ENCODE data around the gene SEL1L3.
A peak's percentile ranks its signal among the peaks of the same experiment; 100 is the strongest.

The SEL1L3 gene

DNA sequence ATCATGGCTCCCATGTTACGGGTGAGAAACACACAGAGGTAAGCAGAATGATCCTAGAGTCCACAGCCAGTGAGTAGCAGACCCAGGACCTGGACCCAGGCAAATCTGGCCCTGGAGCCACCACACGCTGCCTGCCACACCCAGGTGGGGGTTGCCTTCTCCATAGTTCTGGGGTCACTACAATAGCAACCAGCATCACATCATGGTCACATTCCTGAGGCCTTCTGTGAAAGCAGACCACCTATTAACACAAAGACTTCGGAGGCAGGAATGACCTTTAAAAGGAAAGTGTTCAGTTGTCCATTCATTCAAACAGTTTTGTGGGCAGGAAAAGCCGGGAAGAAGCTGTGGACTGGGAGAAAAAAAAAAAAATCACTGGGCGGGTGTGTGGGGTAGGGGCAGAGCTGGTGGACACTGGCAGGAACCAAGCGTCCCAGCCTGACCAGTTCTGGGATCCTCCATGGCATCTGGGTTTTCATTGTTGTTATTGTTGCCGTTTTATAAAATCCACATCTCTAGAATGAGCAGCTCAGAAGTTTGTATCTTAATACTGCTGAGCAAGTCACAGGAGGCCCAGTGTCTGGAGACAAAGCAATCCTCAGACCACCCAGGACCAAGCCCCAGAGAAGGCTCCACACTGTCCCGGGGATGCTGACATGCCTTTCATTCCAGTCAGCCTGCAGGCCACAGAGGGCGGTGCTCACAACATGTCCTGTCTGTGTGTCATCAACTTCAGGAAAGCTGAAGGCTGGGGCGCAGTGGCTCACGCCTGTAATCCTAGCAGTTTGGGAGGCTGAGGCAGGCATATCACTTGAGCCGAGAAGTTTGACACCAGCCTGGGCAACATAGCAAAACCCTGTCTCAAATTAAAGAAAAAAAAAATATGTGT, 67.0 kb downstream of the SEL1L3 start:
- TF ChIP-seq, protein P1, sequence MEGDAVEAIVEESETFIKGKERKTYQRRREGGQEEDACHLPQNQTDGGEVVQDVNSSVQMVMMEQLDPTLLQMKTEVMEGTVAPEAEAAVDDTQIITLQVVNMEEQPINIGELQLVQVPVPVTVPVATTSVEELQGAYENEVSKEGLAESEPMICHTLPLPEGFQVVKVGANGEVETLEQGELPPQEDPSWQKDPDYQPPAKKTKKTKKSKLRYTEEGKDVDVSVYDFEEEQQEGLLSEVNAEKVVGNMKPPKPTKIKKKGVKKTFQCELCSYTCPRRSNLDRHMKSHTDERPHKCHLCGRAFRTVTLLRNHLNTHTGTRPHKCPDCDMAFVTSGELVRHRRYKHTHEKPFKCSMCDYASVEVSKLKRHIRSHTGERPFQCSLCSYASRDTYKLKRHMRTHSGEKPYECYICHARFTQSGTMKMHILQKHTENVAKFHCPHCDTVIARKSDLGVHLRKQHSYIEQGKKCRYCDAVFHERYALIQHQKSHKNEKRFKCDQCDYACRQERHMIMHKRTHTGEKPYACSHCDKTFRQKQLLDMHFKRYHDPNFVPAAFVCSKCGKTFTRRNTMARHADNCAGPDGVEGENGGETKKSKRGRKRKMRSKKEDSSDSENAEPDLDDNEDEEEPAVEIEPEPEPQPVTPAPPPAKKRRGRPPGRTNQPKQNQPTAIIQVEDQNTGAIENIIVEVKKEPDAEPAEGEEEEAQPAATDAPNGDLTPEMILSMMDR (conservative IDR thresholded peaks at IDR 0.05): no peak
- TF ChIP-seq ZFX (IDR thresholded peaks at IDR 0.05): no peak
- no peak overlapping the region for H3K27ac ChIP-seq

GRCh38 chr4:25795091-25795490, 67.7 kb downstream of the SEL1L3 start:
- H3K27ac ChIP-seq: no peak overlapping the region
- TF ChIP-seq, protein P1 (conservative IDR thresholded peaks at IDR 0.05): no peak
- no peak for TF ChIP-seq ZFX (IDR thresholded peaks at IDR 0.05)

DNA sequence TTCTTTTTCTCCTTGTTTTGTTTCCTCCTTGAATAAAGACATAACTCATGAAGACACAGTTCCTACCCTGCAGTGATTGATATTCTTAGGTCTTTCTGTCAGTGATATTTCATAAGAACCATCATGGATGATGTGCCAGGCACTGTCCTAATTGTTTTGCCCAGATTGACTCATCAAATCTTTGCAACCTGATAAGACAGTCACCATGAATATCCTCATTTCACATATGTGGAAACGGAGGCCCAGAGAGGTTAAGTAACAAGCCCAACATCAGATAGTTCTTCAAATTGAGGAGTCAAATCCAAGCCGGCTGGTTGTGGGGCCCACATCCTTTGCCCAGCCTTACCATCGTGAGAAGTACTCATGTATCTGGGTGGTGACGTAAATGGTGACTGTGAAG, 69.9 kb downstream of the SEL1L3 start:
- no peak overlapping the region for H3K27ac ChIP-seq
- TF ChIP-seq, protein P1 (conservative IDR thresholded peaks at IDR 0.05): no peak
- no peak for TF ChIP-seq ZFX (IDR thresholded peaks at IDR 0.05)

GRCh38 chr4:25792200-25792791, 70.5 kb downstream of the SEL1L3 start:
- TF ChIP-seq, protein P1 (conservative IDR thresholded peaks at IDR 0.05): peak; percentile 85
- no peak for TF ChIP-seq ZFX (IDR thresholded peaks at IDR 0.05)

GRCh38 chr4:25790024-25790423, 72.8 kb downstream of the SEL1L3 start:
- H3K27ac ChIP-seq: no peak overlapping the region
- no peak for TF ChIP-seq ZFX (IDR thresholded peaks at IDR 0.05)
- TF ChIP-seq, protein P1 (conservative IDR thresholded peaks at IDR 0.05): no peak

More at GRCh38 chr4:25792200-25792791, 70.5 kb downstream of the SEL1L3 start:
- H3K27ac ChIP-seq: no peak overlapping the region

DNA sequence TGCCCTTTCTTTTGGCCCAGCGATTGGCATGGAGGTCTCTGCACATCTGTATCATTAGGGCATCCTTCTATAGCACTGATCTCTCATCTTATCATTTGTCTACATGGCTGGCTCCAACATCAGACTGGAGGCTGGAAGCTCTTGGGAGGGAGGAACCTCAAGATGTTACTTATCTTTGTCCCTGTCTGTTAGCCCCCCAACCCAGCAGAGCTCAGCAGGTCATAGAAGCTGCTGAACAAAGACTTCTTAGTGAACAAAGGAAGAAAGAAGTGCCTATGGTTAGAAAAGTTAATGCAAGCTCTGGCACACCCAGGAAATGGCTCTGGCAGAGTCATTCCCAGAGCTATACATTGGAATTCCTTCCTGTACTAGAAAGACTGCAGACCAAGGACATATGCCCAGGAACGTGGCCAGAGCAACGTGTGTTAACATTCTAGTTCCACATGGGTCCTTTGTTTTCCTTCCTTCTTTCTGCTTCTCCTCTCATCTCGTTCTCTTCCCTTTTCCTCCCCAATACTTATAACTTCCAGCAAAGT, 74.0 kb downstream of the SEL1L3 start:
- TF ChIP-seq, protein P1 (conservative IDR thresholded peaks at IDR 0.05): no peak
- no peak for TF ChIP-seq ZFX (IDR thresholded peaks at IDR 0.05)
- H3K27ac ChIP-seq: no peak overlapping the region

DNA sequence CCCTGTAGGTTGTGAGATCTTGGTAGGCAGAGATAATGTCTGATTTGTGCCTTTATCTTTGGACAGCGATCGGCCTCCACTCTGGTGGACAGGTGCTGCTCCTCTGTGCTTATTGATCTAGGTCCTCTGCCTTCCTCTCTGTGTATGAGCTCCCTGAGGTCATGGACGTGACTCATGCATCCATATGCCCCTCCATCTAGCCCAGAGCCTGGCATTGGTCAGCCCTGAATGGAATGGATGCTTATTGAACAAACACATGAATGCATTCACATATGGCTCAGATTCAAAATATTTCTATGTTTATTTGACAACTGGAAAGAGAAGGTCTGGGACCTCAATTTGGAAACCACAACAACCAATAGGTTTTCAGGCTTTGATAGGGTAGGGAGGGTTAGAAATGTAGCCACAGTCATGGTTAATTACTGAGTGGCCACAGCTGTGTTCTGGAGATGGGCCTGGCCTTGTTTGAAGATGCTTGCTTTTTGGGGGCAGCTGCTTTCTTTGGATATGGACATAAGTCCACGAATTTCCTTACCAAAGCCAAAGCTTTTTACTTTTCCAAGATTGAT, 76.2 kb downstream of the SEL1L3 start:
- no peak overlapping the region for H3K27ac ChIP-seq
- no peak for TF ChIP-seq ZFX (IDR thresholded peaks at IDR 0.05)
- TF ChIP-seq, protein P1 (conservative IDR thresholded peaks at IDR 0.05): no peak

Data from C4-2B (cell line).